Measurements from ENCODE around the gene P3H4. TPM values are rescaled to one million over a fixed set of nuclear protein-coding genes. Genes with fewer than 3 reads are reported as not detected.
A peak's percentile ranks its signal among the peaks of the same experiment; 100 is the strongest.

Gene P3H4
- total RNA-seq, 2 donors from 2014 or later, result 1.1 to 1.8 TPM

DNA sequence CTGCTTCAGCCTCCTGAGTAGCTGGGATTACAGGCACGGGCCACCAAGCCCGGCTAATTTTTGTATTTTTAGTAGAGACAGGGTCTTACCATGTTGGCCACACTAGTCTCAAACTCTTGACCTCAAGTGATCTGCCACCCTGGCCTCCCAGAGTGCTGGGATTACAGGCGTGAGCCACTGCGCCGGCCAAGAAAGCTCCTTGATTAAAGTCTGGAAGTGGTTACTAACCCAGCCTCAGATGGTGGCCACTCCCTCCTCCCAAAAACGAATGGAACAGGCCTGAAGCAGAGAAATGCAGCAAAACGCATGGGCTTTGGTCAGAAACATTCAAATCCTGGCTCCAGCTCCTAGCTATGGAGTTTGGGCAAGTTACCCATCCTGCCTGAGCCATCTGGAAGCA lies 12.3 kb upstream of the P3H4 start:
- Mint-ChIP-seq H3K36me3 (no peaks in the 10 kb centered on the region), H3K9me3 (no peaks in the 10 kb centered on the region), H3K27ac (no peak overlapping the region)
- DNase-seq (ENCODE audit: low spot score in 2 of 2) (no peak), ATAC-seq (no peak)

DNA sequence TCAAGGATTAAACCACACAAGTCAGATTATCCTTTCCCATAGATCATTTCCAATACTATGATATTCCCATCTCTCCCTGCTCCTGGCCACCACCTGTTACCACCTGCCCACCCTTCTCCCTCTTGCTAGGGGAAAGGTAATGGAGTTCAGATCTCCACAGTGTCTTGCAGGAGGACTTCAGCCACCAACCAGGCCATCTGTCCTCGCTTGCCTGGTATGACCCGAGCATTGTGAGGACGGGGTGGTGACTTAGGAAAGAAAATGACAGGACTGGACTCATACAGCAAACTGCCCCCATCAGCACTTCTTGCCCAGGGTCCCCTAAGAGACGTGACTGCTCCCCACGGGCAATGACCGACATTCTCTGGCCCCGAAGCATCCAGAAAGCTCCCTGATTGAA lies 11.8 kb upstream of the P3H4 start:
- Mint-ChIP-seq H3K9me3 (no peaks in the 10 kb centered on the region), H3K36me3 (no peaks in the 10 kb centered on the region), H3K27ac (peak overlapping the region in 1 of 2 donors; percentile 7)
- DNase-seq (ENCODE audit: low spot score in 2 of 2) (no peak), ATAC-seq (no peak)

DNA sequence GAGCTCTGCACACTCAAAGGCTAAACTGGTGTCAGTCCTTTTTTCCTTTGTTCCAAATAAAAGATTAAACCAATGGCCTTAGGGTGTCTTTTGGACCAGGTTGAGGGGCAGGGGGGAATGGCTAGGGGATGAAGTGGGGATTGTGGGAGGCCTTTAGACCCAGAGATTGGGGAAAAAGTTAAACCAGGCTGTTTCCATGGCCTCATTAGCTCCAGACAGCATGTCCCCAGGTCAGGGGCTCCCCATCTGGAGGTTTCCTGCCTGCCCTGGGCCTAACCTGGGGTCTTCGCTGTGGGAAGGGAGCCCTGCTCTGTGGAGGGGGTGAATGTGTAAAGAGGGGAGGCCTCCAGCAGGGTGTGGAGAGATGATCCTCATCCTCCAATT lies 11.4 kb upstream of the P3H4 start:
- Mint-ChIP-seq H3K9me3 (no peaks in the 10 kb centered on the region), H3K27ac (peak overlapping the region; percentile 7 to 16), H3K36me3 (no peaks in the 10 kb centered on the region)
- no peak for ATAC-seq
- no peak for DNase-seq (ENCODE audit: low spot score in 2 of 2)

DNA sequence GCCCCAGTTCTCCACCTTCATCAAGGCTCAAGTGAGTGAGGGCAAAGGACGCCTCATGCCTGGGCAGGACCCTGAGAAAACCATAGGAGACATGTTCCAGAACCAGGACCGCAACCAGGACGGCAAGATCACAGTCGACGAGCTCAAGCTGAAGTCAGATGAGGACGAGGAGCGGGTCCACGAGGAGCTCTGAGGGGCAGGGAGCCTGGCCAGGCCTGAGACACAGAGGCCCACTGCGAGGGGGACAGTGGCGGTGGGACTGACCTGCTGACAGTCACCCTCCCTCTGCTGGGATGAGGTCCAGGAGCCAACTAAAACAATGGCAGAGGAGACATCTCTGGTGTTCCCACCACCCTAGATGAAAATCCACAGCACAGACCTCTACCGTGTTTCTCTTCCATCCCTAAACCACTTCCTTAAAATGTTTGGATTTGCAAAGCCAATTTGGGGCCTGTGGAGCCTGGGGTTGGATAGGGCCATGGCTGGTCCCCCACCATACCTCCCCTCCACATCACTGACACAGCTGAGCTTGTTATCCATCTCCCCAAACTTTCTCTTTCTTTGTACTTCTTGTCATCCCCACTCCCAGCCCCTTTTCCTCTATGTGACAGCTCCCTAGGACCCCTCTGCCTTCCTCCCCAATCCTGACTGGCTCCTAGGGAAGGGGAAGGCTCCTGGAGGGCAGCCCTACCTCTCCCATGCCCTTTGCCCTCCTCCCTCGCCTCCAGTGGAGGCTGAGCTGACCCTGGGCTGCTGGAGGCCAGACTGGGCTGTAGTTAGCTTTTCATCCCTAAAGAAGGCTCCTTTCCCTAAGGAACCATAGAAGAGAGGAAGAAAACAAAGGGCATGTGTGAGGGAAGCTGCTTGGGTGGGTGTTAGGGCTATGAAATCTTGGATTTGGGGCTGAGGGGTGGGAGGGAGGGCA lies 10.7 kb upstream of the P3H4 start:
- Mint-ChIP-seq H3K36me3 (no peaks in the 10 kb centered on the region), H3K27ac (peak overlapping the region; percentile 16 to 55), H3K9me3 (no peaks in the 10 kb centered on the region)
- ATAC-seq (no peak), DNase-seq (ENCODE audit: low spot score in 2 of 2) (no peak)

DNA sequence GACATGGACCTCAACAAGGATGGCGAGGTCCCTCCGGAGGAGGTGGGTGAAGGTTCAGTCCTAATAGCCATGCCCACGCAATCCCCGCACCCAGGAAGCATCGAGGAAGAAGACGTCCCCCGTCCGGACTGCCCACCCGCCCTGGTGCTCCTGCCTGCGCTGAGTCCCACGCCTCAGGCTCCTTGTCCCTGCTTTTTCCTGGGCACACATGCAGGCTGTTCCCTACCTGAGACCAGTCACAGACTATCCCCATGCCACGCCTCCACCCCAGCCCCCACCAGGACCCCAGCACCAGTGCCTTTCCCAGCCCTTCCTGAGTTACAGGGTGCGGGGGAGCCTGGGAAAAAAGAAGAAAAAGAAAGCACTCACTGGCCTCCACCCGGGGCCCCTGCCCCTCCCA lies 10.0 kb upstream of the P3H4 start:
- DNase-seq (ENCODE audit: low spot score in 2 of 2) (no peak), ATAC-seq (no peak)
- no peaks in the 10 kb centered on the region for H3K9me3 Mint-ChIP-seq
- H3K27ac Mint-ChIP-seq, result no peak overlapping the region
- no peaks in the 10 kb centered on the region for H3K36me3 Mint-ChIP-seq

DNA sequence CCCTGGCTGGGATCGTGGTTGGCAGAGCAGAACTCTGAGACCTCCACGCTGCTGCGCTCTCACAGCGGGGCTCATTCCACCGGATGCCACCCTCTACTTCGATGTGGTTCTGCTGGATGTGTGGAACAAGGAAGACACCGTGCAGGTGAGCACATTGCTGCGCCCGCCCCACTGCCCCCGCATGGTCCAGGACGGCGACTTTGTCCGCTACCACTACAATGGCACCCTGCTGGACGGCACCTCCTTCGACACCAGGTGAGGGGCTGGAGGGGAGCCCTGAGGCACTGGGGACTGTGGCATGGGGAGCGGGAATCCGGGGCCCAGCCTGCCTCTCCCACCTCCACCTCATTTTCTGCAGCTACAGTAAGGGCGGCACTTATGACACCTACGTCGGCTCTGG lies 6.3 kb upstream of the P3H4 start:
- DNase-seq (ENCODE audit: low spot score in 2 of 2), result no peak
- Mint-ChIP-seq H3K9me3 (no peaks in the 10 kb centered on the region), H3K27ac (peak overlapping the region in 1 of 2 donors; percentile 14), H3K36me3 (no peaks in the 10 kb centered on the region)
- ATAC-seq, result no peak

DNA sequence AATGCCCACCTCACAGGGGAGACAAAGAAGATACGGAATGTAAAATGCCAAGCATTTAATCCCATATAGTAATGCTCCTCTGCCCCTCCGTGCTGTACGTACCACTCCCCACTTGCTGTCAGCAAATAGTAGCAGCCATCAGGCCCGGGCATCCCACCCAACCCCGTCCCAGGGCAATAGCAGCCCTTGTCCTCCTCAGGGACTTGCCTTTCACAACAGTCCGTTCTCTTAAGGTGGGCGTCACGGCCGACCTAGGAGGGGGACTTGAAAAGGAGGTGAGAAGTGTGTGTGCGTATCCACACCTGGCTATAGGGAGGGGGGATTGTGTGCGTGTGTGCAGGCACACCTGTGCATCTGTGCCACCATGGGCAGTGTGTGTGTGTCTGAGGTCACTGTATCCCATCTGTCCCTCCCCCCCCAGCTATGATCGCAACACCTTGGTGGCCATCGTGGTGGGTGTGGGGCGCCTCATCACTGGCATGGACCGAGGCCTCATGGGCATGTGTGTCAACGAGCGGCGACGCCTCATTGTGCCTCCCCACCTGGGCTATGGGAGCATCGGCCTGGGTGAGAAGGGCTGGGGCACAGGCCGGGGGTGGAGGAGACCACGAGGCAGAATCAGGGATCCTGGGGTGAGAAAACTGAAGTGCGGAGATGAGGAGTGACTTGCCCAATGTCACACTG lies 5.0 kb upstream of the P3H4 start:
- no peaks in the 10 kb centered on the region for H3K9me3 Mint-ChIP-seq
- no peak for DNase-seq (ENCODE audit: low spot score in 2 of 2)
- ATAC-seq, result no peak
- H3K27ac Mint-ChIP-seq, result no peak overlapping the region
- H3K36me3 Mint-ChIP-seq, result no peaks in the 10 kb centered on the region

DNA sequence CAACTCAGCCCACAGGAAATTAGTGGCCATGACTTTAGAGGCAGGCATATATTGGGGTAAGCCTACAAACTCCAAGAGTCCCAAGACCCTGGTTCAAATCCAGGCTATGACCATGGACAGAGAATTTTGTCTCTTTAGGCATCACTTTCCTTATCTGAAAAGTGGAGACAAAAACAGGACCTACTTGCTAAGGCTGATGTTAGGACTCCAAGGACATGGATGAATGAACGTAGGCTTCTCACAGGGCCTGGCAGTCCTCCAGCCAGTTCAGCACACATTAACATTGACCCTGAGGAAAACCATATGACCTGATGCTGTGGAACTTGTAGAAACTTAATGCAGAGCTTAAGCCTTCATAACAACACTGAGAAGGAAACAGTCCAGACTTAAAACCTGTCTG lies 2.4 kb upstream of the P3H4 start:
- ATAC-seq, result no peak
- DNase-seq (ENCODE audit: low spot score in 2 of 2), result no peak
- no peak overlapping the region for H3K27ac Mint-ChIP-seq
- no peaks in the 10 kb centered on the region for H3K9me3 Mint-ChIP-seq
- no peaks in the 10 kb centered on the region for H3K36me3 Mint-ChIP-seq

DNA sequence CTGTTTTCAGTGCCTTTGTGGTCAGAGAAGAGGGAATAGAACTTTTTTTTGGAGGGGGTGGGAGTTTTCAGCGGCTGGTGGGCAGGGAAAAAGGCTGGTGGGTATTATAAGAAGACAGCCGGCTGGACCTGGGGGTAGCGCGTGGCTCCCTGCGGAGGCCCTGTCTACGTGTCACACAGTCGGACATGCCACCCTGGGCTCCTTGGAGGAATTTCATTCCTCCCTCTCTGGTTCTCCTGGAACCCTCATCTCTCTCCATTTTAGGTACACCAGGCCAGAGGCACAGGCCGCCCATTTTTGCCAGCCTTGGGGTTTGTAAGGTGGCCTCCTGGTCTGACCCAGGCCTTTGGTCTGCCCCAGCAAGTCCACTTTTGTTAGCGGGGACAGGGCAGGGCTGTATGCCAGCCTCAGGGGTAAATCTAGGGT lies 2.0 kb upstream of the P3H4 start:
- no peaks in the 10 kb centered on the region for H3K36me3 Mint-ChIP-seq

DNA sequence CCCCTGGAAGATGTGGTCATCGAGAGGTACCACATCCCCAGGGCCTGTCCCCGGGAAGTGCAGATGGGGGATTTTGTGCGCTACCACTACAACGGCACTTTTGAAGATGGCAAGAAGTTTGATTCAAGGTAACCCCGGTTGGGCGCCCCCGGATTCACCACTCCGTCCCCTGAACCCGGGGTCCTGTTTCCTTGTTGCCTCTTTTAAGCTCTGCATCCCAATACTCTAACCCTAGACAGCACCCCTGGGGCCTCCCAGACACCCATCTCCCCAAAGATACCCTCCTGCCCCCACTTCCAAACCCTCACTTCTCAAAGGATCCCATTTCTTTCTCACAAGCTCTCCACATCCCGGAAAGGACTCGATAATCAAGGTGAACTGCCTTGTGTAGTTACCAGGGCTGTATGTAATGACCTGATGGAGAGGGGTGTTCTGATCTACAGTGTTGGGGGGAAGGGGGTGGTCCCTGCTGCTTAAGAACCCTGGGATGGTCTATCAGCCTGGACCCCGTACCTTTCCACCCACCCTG lies 1.5 kb upstream of the P3H4 start:
- ATAC-seq (no peak), DNase-seq (ENCODE audit: low spot score in 2 of 2) (no peak)
- no peaks in the 10 kb centered on the region for H3K9me3 Mint-ChIP-seq
- no peak overlapping the region for H3K27ac Mint-ChIP-seq
- no peaks in the 10 kb centered on the region for H3K36me3 Mint-ChIP-seq

More for the DNA sequence above, 2.0 kb upstream of the P3H4 start:
- DNase-seq (ENCODE audit: low spot score in 2 of 2) (no peak), ATAC-seq (no peak)
- no peaks in the 10 kb centered on the region for H3K9me3 Mint-ChIP-seq
- no peak overlapping the region for H3K27ac Mint-ChIP-seq

DNA sequence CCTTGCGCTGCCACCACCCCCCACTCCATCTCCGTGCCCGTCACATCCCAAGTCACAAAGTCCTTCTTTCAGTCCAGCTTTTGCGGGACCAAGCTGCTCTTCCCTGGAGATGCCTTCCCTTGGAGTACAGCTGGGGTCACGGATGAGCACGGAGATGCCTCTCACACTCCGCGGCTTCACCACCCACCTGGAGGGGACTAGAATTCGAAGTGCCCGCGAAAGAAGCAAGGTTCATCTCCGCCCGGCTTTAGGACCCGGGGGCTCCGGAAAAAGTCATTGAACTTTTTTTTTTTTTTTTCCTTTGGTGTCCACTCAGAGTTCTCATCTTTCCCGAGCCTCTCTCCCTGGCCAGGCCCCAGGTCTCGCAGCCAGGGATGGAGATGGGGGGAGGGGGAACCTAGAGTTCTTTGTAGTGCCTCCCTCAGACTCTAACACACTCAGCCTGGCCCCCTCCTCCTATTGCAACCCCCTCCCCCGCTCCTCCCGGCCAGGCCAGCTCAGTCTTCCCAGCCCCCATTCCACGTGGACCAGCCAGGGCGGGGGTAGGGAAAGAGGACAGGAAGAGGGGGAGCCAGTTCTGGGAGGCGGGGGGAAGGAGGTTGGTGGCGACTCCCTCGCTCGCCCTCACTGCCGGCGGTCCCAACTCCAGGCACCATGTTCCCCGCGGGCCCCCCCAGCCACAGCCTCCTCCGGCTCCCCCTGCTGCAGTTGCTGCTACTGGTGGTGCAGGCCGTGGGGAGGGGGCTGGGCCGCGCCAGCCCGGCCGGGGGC lies 817 bp upstream of the P3H4 start, which contains the start of gene FKBP10:
FKBP10 (plus strand) TSS at position 624 of the 771 bp plus-strand sequence; CDS start at position 655, 31 bp downstream.
- DNase-seq (ENCODE audit: low spot score in 2 of 2) (peak in 1 of 2 donors; percentile 41), ATAC-seq (peak in 1 of 2 donors; percentile 8)
- Mint-ChIP-seq H3K9me3 (no peaks in the 10 kb centered on the region), H3K36me3 (no peaks in the 10 kb centered on the region), H3K27ac (no peak within 1 kb of the TSS)

DNA sequence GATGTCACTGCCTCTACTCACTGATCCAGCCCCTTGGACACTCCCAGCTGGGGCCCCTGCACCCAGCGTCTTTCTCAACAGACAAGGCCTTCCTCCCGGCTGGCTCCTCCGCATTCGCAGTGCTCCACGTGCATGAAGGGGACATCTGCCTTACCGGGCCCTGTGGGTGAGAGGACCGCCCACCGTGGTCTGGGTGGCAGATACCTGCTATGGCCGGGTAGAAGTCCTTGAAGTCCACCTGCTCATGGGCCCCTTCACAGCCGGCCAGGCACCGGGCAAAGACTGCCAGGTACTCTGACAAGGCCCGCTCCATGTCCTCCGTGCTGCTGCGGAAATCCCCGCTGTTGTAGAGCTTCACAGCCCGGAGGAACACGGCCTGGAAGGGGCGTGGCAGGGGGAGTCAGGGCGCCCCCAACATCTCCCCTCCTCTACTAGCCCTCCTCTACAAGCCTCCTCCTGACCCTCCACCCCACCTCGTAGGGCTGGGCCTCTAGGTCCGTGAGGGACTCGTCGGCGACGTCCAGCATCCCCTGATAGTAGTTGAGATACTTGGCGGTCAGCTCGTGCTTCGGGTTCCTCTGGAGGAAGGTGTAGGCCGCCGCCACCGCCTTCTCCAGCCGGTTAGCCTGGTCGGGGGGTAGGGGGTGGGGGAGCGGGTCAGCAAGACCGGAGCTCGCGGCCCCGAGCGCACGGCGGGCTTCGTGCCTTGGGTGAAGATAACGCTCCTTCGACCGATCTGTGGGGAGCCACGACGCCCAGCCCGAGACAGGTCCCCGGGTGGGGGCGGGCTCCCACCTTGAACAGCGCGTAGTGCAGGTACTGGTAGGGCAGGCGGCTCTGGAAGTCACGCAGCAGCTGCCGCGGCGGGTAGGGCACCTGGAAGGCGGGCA lies 845 bp downstream of the P3H4 start:
- no peak for DNase-seq (ENCODE audit: low spot score in 2 of 2)
- Mint-ChIP-seq H3K36me3 (no peaks in the 10 kb centered on the region), H3K27ac (no peak overlapping the region), H3K9me3 (no peaks in the 10 kb centered on the region)
- peak; percentile 30 to 42 for ATAC-seq

DNA sequence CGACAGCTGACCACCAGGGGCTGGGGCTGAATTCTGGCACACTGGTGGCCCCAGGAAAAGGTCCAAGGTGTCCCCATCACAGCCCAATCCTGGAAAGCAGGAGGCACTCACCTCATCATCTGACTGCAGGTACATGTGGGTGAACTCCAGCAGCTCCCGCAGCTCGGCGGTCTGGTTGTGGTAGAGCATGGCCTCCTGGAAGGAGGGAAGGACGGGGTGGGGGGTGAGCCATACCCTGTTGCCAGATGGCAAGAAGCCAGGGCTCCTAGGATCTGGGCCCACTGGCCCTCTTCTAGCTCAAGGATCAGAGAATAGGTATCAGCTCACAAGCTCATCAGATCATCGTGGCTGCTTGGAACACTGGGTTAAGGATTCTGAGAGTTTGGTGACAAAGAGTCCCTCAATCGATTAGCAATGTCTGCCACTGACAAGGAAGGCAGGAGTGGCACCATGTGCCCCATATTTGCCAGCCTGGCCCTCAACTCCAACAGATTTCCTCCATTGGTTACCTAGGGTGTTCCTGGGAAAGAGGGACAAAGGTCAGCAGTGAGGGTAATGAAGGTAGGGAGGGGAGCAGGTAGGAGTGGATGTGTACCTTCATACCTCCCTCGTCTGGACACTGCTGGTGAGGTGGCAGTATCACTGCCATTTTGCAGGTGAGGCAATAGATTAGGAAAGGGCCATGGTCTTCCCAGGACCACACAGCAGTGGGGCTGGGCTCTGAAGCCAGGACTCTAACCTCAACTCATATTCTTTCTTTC lies 4.9 kb downstream of the P3H4 start:
- ATAC-seq, result no peak
- no peak for DNase-seq (ENCODE audit: low spot score in 2 of 2)
- H3K27ac Mint-ChIP-seq, result peak overlapping the region in 1 of 2 donors; percentile 11

DNA sequence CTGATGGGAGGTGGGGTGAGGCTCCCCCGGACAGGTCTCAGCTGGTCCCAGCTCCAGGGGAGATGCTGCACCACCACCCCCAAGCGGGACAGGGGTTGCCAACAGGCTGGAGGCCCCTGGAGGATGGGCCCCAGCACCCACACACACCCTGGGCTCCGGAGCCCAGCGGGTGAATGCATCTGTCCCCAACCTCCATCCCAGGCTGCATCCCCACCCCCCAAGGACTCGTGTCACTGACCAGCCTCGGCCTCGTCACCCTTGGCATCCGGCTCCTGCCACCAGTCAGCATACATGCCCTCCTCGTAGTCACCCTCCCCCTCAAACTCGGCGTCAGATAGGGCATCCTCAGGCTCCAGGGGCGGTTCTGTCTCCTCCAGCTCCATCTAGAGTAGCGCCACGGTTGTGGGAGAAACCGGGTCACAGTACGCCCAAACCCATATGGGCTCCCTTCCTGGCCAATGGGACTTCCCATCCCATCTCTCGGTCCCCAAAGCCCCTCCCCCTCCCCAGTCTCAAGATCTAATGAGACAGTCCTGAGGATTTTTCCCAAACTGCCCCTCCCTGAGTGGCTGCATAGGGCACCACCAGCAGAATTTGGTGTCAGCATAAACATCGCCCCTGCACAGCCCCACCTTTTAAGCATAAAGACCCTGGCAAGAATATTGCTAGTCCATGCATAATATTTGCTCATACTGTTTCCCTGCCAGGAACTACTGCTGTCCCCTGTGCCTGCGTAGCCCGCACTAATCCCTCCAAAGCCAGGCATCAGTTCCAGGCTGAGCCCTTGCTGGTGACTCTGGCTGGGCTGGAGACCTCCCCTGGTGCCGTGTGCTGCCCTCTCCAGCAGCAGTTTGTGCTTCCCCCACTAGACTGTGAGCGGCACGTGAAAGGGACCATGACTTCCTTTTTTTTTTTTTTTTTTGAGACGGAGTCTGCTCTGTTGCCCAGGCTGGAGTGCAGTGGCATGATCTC lies 8.4 kb downstream of the P3H4 start:
- Mint-ChIP-seq H3K27ac (no peak overlapping the region), H3K9me3 (no peaks in the 10 kb centered on the region), H3K36me3 (no peaks in the 10 kb centered on the region)
- ATAC-seq (no peak), DNase-seq (ENCODE audit: low spot score in 2 of 2) (no peak)

More for the DNA sequence above, 4.9 kb downstream of the P3H4 start:
- Mint-ChIP-seq H3K36me3 (no peaks in the 10 kb centered on the region), H3K9me3 (no peaks in the 10 kb centered on the region)

All from activated naive CD4-positive, alpha-beta T cell treated with anti-CD3 and anti-CD28 coated beads, Interleukin-2, amount 50 U/mL, for 72 hours (primary cell).